Astrocyte of the cerebellum (primary cell): ENCODE data around the gene RARB.

Experiments
- DNase-seq: peaks from one replicate; pipeline ENCODE4 v3.0.0-alpha.2; 2011; ENCODE audit warnings: low read depth
- H3K4me3 ChIP-seq: 2 replicates; pipeline ENCODE4 v1.5.1; 2011; ENCODE audit warnings: mild to moderate bottlenecking, low read depth, low read length, moderate library complexity
- CTCF ChIP-seq: IDR thresholded peaks from 2 replicates; pipeline ENCODE4 v1.5.1; 2012; ENCODE audit warnings: low read length, low read depth, moderate library complexity, mild to moderate bottlenecking; ENCODE audit errors: missing control alignments
- in situ Hi-C: cut with HindIII; loops from 2 replicates; pipeline ENCODE4 v1.10.0; 2017; ENCODE audit warnings: low sequenced_read_pairs

The RARB gene

GRCh38 chr3:25603703-25604102 lies 175.6 kb downstream of the RARB start:
- H3K4me3 ChIP-seq = no peak overlapping the region
- DNase-seq = no peak
- TF ChIP-seq CTCF = no peak
- in situ Hi-C loops = no loop called here

- TF ChIP-seq CTCF = no peak
- in situ Hi-C loops = no loop called here
- H3K4me3 ChIP-seq = no peak overlapping the region
- DNase-seq = peak; percentile 65
Measured at GRCh38 chr3:25604107-25604805, 176.2 kb downstream of the RARB start.

GRCh38 chr3:25610167-25610566 lies 182.1 kb downstream of the RARB start:
- H3K4me3 ChIP-seq = no peak overlapping the region
- DNase-seq = no peak
- no peak for TF ChIP-seq CTCF
- in situ Hi-C loops = no loop called here

- no peak for TF ChIP-seq CTCF
- no peak overlapping the region for H3K4me3 ChIP-seq
- DNase-seq = no peak
- in situ Hi-C loops = no loop called here
Measured at GRCh38 chr3:25610779-25611178, 182.7 kb downstream of the RARB start.

- no peak for TF ChIP-seq CTCF
- DNase-seq = no peak
- no peak overlapping the region for H3K4me3 ChIP-seq
- in situ Hi-C loops = no loop called here
Measured at GRCh38 chr3:25611193-25611592, 183.1 kb downstream of the RARB start.

GRCh38 chr3:25618028-25618427 lies 190.0 kb downstream of the RARB start:
- no peak for DNase-seq
- in situ Hi-C loops = no loop called here
- no peak for TF ChIP-seq CTCF
- H3K4me3 ChIP-seq = no peak overlapping the region
